ENCODE data around the gene MEPCE. TPM values are rescaled to one million over a fixed set of nuclear protein-coding genes. Genes with fewer than 3 reads are reported as not detected.

MEPCE gene
- total and polyA plus RNA-seq, 10 of the 15 experiments (the other 5 are each of a cell fraction or from before 2014, with no cell fraction given) = 8.2 to 48.0 (median 22.1) TPM

- no peaks in the 10 kb centered on the region for H4K20me1 ChIP-seq (ENCODE audit: control insufficient read depth, insufficient read depth)
- H3K4me1 ChIP-seq (ENCODE audit: control insufficient read depth, insufficient read depth, low read length) = peaks cover 16% of the 10 kb centered on the region
- ChIA-PET CTCF (interaction anchor here (0.6 to 1.6 kb wide), 5 partner anchors 9 to 280 kb away, joined by 3 to 4 read pairs (median 3); no protein-coding TSS in a partner anchor), RAD21 (ENCODE audit: unreplicated experiment) (interaction anchor here (0.6 kb wide), 1 partner anchor 64 kb away, joined by 3 read pairs; no protein-coding TSS in a partner anchor), POLR2A (interaction anchor here (1.1 to 1.2 kb wide), 3 partner anchors 19 to 44 kb away, joined by 3 to 10 read pairs (median 4); partner anchors contain the start of gene MEPCE), SMC1A (ENCODE audit: uncharacterized antibody, unreplicated experiment) (interaction anchor here (1.0 to 1.8 kb wide), 5 partner anchors 7 to 278 kb away, joined by 3 to 6 read pairs (median 4); no protein-coding TSS in a partner anchor)
- DNase-seq (ENCODE audit: low read depth, low spot score) = no peak
- H3K9ac ChIP-seq (ENCODE audit: control insufficient read depth, insufficient read depth, low read length) = no peak overlapping the region
- no peak for FAIRE-seq
- H3K4me3 ChIP-seq = no peak overlapping the region
- H2AFZ ChIP-seq (ENCODE audit: control insufficient read depth, low read depth, low read length) = no peak overlapping the region
- H3K79me2 ChIP-seq (ENCODE audit: control insufficient read depth, insufficient read depth, low read length) = no peaks in the 10 kb centered on the region
- no peaks in the 10 kb centered on the region; the same call in 2 of the 3 replicates for H3K9me3 ChIP-seq (replicated peaks; ENCODE audit: control insufficient read depth, insufficient read depth, low read length)
- in situ Hi-C loops (cut with MboI) = no loop called here
- H3K27me3 ChIP-seq (replicated peaks in 1 of 2; ENCODE audit: control insufficient read depth in 2 of 2, insufficient read depth in 2 of 2, low read length in 1 of 2) = no peaks in the 10 kb centered on the region
- no peaks in the 10 kb centered on the region for H3K36me3 ChIP-seq (ENCODE audit: control insufficient read depth in 2 of 2, insufficient read depth in 2 of 2, low read length in 1 of 2)
- intact Hi-C loops (cut with micrococcal nuclease; ENCODE audit: unreplicated experiment) = no loop called here
- WGBS (ENCODE audit: insufficient coverage, insufficient replicate concordance, low lambda C conversion rate, missing lambda C conversion rate) = 89% methylated on average over 6 of the region's 6 CpGs
- no TSS peak for BruUV-seq (replicated peaks)
- H3K4me2 ChIP-seq (ENCODE audit: control insufficient read depth, insufficient read depth) = no peak overlapping the region
- no peak overlapping the region for H3K27ac ChIP-seq (ENCODE audit: control insufficient read depth, insufficient read depth)
- no peak for ATAC-seq
- TF ChIP-seq SUPT20H (IDR thresholded peaks at IDR 0.05; ENCODE audit: borderline replicate concordance, control insufficient read depth, low read depth, low read length) (no peak), RCOR1 (conservative IDR thresholded peaks at IDR 0.05; ENCODE audit: low read depth, low read length) (no peak), SREBF1 (IDR thresholded peaks at IDR 0.05; ENCODE audit: low read length) (no peak), PML (IDR thresholded peaks at IDR 0.05; ENCODE audit: low read length) (no peak), EED (IDR thresholded peaks at IDR 0.05; ENCODE audit: low read depth) (no peak), POLR2AphosphoS2 (IDR thresholded peaks at IDR 0.05; ENCODE audit: low read depth, low read length) (no peak), TBL1XR1 (IDR thresholded peaks at IDR 0.05; ENCODE audit: low read depth, low read length) (no peak), STAT1 (conservative IDR thresholded peaks at IDR 0.05) (no peak), IRF5 (IDR thresholded peaks at IDR 0.05; ENCODE audit: borderline replicate concordance) (no peak), ETV6 (conservative IDR thresholded peaks at IDR 0.05 in 1 of 2, IDR thresholded peaks at IDR 0.05 in 1 of 2; ENCODE audit: borderline replicate concordance in 1 of 2, low read depth in 1 of 2) (no peak), HSF1 (IDR thresholded peaks at IDR 0.05; ENCODE audit: low read depth, low read length) (no peak), ZNF687 (IDR thresholded peaks at IDR 0.05) (no peak)
- TF ChIP-seq, protein P1, sequence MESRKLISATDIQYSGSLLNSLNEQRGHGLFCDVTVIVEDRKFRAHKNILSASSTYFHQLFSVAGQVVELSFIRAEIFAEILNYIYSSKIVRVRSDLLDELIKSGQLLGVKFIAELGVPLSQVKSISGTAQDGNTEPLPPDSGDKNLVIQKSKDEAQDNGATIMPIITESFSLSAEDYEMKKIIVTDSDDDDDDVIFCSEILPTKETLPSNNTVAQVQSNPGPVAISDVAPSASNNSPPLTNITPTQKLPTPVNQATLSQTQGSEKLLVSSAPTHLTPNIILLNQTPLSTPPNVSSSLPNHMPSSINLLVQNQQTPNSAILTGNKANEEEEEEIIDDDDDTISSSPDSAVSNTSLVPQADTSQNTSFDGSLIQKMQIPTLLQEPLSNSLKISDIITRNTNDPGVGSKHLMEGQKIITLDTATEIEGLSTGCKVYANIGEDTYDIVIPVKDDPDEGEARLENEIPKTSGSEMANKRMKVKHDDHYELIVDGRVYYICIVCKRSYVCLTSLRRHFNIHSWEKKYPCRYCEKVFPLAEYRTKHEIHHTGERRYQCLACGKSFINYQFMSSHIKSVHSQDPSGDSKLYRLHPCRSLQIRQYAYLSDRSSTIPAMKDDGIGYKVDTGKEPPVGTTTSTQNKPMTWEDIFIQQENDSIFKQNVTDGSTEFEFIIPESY (IDR thresholded peaks at IDR 0.05) = no peak
Measured at GRCh38 chr7:100411101-100411500, 18.5 kb upstream of the MEPCE start.

All from GM12878 (cell line).